MM.1S (cell line): ENCODE data around the gene HEATR5A.
"Not testable (repeated sequence)": the region's sequence is repeated elsewhere in the genome, so short reads cannot be mapped to it uniquely, and the experiment has no call there.

ENCODE experiments used
- DNase-seq: peaks from one replicate; pipeline ENCODE4 v3.0.0-alpha.2; 2015
- H2AFZ ChIP-seq: fragments of 300-600 bp; sonication (generic); 2 replicates; pipeline ENCODE4 v1.6.0; 2016; ENCODE audit warnings: antibody characterized with exemption, low read length
- H3F3A ChIP-seq: fragments of 300-600 bp; sonication (generic); 2 replicates; pipeline ENCODE4 v1.6.1; 2016; ENCODE audit warnings: mild to moderate bottlenecking, antibody characterized with exemption, low read length, moderate library complexity, mixed read lengths; ENCODE audit not compliant: insufficient read depth
- H3K27ac ChIP-seq: fragments of 300-600 bp; sonication (generic); 2 replicates; pipeline ENCODE4 v1.5.1; 2016; ENCODE audit warnings: mild to moderate bottlenecking, low read length
- H3K27me3 ChIP-seq: fragments of 300-600 bp; sonication (generic); replicated peaks from 2 replicates; pipeline ENCODE4 v1.6.0; 2016; ENCODE audit warnings: low read length; ENCODE audit not compliant: insufficient read depth
- H3K36me3 ChIP-seq: fragments of 300-600 bp; sonication (generic); replicated peaks from 2 replicates; pipeline ENCODE4 v1.6.1; 2016; ENCODE audit warnings: mild to moderate bottlenecking, low read length, mixed read lengths; ENCODE audit not compliant: insufficient read depth
- H3K4me1 ChIP-seq: fragments of 300-600 bp; sonication (generic); 2 replicates; pipeline ENCODE4 v1.6.1; 2016; ENCODE audit warnings: low read length, mixed read lengths
- H3K4me2 ChIP-seq: fragments of 300-600 bp; sonication (generic); 2 replicates; pipeline ENCODE4 v1.6.0; 2016; ENCODE audit warnings: low read depth, low read length
- H3K4me3 ChIP-seq: fragments of 300-600 bp; sonication (generic); 2 replicates; pipeline ENCODE4 v1.5.1; 2016; ENCODE audit warnings: low read length, mixed read lengths
- H3K79me2 ChIP-seq: fragments of 300-600 bp; sonication (generic); 2 replicates; pipeline ENCODE4 v1.6.1; 2016; ENCODE audit warnings: mixed run types, low read length, mixed read lengths
- H3K9ac ChIP-seq: fragments of 300-600 bp; sonication (generic); 2 replicates; pipeline ENCODE4 v1.6.1; 2016; ENCODE audit warnings: low read length, mixed read lengths
- H3K9me2 ChIP-seq: fragments of 300-600 bp; sonication (generic); replicated peaks from 2 replicates; pipeline ENCODE4 v1.6.1; 2016; ENCODE audit warnings: mild to moderate bottlenecking, low read length, mixed read lengths; ENCODE audit not compliant: insufficient read depth
- H3K9me3 ChIP-seq: fragments of 300-600 bp; sonication (generic); replicated peaks from 2 replicates; pipeline ENCODE4 v1.6.1; 2016; ENCODE audit warnings: mild to moderate bottlenecking, low read length, mixed read lengths; ENCODE audit not compliant: insufficient read depth
- H4K20me1 ChIP-seq: fragments of 300-600 bp; sonication (generic); 2 replicates; pipeline ENCODE4 v1.6.1; 2016; ENCODE audit warnings: mild to moderate bottlenecking, low read length, moderate library complexity, mixed read lengths; ENCODE audit not compliant: insufficient read depth
- CTCF ChIP-seq: fragments of 300-600 bp; sonication (generic); IDR thresholded peaks from 2 replicates; pipeline ENCODE4 v1.5.1; 2016; ENCODE audit warnings: antibody characterized with exemption, low read length, mixed read lengths
- EZH2 ChIP-seq: fragments of 300-600 bp; sonication (generic); optimal IDR thresholded peaks from 2 replicates; pipeline ENCODE3; 2017; ENCODE audit warnings: low read depth, mild to moderate bottlenecking, antibody characterized with exemption, low read length, mixed read lengths
- EZH2phosphoT487 ChIP-seq: fragments of 300-600 bp; sonication (generic); IDR thresholded peaks from 2 replicates; pipeline ENCODE4 v1.6.1; 2018; ENCODE audit warnings: antibody characterized with exemption, low read length

HEATR5A gene

GRCh38 chr14:31320216-31320615 lies 100.1 kb downstream of the HEATR5A start:
- H3F3A ChIP-seq = no peaks in the 10 kb centered on the region
- H3K9ac ChIP-seq = no peak overlapping the region
- no peak overlapping the region for H3K4me3 ChIP-seq
- no peaks in the 10 kb centered on the region for H4K20me1 ChIP-seq
- TF ChIP-seq CTCF (no peak), EZH2phosphoT487 (no peak), EZH2 (no peak)
- H3K4me2 ChIP-seq = no peak overlapping the region
- no peaks in the 10 kb centered on the region for H3K9me2 ChIP-seq
- H3K4me1 ChIP-seq = no peaks in the 10 kb centered on the region
- H3K27me3 ChIP-seq = no peaks in the 10 kb centered on the region
- H3K9me3 ChIP-seq = no peaks in the 10 kb centered on the region
- no peak overlapping the region for H3K27ac ChIP-seq
- DNase-seq = no peak
- H3K79me2 ChIP-seq = no peaks in the 10 kb centered on the region
- no peaks in the 10 kb centered on the region for H3K36me3 ChIP-seq
- H2AFZ ChIP-seq = no peak overlapping the region

DNA sequence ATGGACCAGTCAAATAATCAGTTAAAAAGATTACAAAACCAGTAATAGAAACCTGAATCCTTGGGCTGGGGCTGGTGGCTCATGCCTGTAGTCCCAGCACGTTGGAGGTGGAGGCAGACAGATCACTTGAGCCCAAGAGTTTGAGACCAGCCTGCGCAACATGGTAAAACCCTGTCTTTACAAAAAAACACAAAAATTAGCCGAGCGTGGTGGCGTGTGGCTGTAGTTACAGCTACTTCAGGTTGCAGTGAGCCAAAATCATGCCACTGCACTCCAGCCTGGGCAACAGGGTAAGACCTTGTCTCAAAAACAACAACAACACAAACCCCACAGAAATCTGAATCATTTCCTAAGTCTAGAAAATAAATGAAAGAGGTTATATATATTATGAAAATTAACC lies 100.6 kb downstream of the HEATR5A start:
- no peak overlapping the region for H3K9ac ChIP-seq
- no peak for TF ChIP-seq EZH2phosphoT487
- no peak for TF ChIP-seq EZH2
- TF ChIP-seq CTCF = no peak
- H3K36me3 ChIP-seq = no peaks in the 10 kb centered on the region

GRCh38 chr14:31312934-31313333 lies 107.4 kb downstream of the HEATR5A start:
- Histone ChIP-seq H4K20me1 (no peaks in the 10 kb centered on the region), H3K9me2 (no peaks in the 10 kb centered on the region), H3K4me3 (no peak overlapping the region), H3K27me3 (no peaks in the 10 kb centered on the region), H2AFZ (no peak overlapping the region), H3K4me1 (no peaks in the 10 kb centered on the region), H3K9ac (no peak overlapping the region), H3K9me3 (no peaks in the 10 kb centered on the region), H3K36me3 (no peaks in the 10 kb centered on the region), H3K4me2 (no peak overlapping the region), H3K27ac (no peak overlapping the region), H3F3A (no peaks in the 10 kb centered on the region), H3K79me2 (no peaks in the 10 kb centered on the region)
- TF ChIP-seq EZH2 (no peak), EZH2phosphoT487 (no peak), CTCF (no peak)
- no peak for DNase-seq

More for the DNA sequence above, 100.6 kb downstream of the HEATR5A start:
- Histone ChIP-seq H3K9me3 (no peaks in the 10 kb centered on the region), H3K27me3 (no peaks in the 10 kb centered on the region), H3F3A (no peaks in the 10 kb centered on the region), H3K9me2 (no peaks in the 10 kb centered on the region), H3K4me3 (no peak overlapping the region), H3K79me2 (no peaks in the 10 kb centered on the region), H3K4me2 (no peak overlapping the region), H4K20me1 (no peaks in the 10 kb centered on the region), H3K27ac (no peak overlapping the region), H2AFZ (no peak overlapping the region), H3K4me1 (no peaks in the 10 kb centered on the region)
- DNase-seq = no peak

DNA sequence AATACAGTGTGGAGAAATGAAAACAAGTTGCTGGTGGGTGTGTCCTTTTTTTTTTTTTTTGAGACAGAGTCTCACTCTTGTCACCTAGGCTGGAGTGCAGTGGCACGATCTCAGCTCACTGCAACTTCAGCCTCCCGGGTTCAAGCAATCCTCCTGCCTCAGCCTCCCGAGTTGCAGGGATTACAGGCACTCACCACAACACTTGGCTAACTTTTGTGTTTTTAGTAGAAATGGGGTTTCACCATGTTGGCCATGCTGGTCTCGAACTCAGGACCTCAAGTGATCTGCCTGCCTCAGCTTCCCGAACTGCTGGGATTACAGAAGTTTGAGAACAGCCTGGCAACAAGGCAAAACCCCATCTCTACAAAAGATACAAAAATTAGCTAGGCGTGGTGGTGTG lies 108.0 kb downstream of the HEATR5A start:
- H3F3A ChIP-seq, H2AFZ ChIP-seq, H3K79me2 ChIP-seq, H3K9ac ChIP-seq, H3K27ac ChIP-seq, H3K36me3 ChIP-seq, H3K9me2 ChIP-seq, H3K4me2 ChIP-seq, H3K4me1 ChIP-seq, H3K27me3 ChIP-seq, DNase-seq, H4K20me1 ChIP-seq, H3K9me3 ChIP-seq, H3K4me3 ChIP-seq: not testable (repeated sequence)
